Adrenal gland (tissue), 12 donors: ENCODE data around the gene IST1. TPM values are rescaled to one million over a fixed set of nuclear protein-coding genes. Genes with fewer than 3 reads are reported as not detected.

ENCODE experiments used
- DNase-seq, 7 donors: peaks; one replicate each; pipeline ENCODE4 v3.0.0-alpha.2; 2019 to 2020
- H3K27ac ChIP-seq, 5 donors: fragments of 200-600 bp; sonication (generic) in 4 of 5; 1 replicate in 3 of 5; 2 replicates in 2 of 5; pipeline versions ENCODE4 v1.5.1 to v1.8.0; 2016 to 2020; ENCODE audit warnings: mild to moderate bottlenecking in 1 of 5
- H3K27me3 ChIP-seq: fragments of 200-600 bp; 2 replicates; pipeline ENCODE4 v1.8.0; 2021
- H3K36me3 ChIP-seq, 2 donors: fragments of 200-600 bp; replicated peaks in 1 of 2; 1 replicate in 1 of 2; 2 replicates in 1 of 2; pipeline versions ENCODE4 v1.5.1 to v1.8.0; 2018 to 2022
- H3K4me1 ChIP-seq, 2 donors: fragments of 200-600 bp; replicated peaks in 1 of 2; 1 replicate in 1 of 2; 2 replicates in 1 of 2; pipeline versions ENCODE4 v1.5.1 to v1.8.0; 2018 to 2021
- H3K4me3 ChIP-seq, 4 donors: fragments of 200-600 bp; sonication (generic) in 3 of 4; one replicate each; pipeline ENCODE4 v1.5.1; 2016 to 2018
- H3K9me3 ChIP-seq, 3 donors: fragments of 200-600 bp; sonication (generic) in 1 of 3; replicated peaks in 1 of 3; 1 replicate in 2 of 3; 2 replicates in 1 of 3; pipeline versions ENCODE4 v1.5.1 to v1.8.0; 2016 to 2021
- POLR2A ChIP-seq, 2 donors: fragments of 450-650 bp; IDR thresholded peaks; one replicate each; pipeline ENCODE4 v1.6.1; 2017; ENCODE audit warnings: antibody characterized with exemption in 2 of 2, mild to moderate bottlenecking in 2 of 2, moderate library complexity in 1 of 2
- WGBS, 4 donors: extraction: QIAGEN DNeasy Blood & Tissue Kit in 2 of 4; methylation state at CpG; one replicate each; pipeline versions ENCODE4 v1.1.5 to v1.1.7; 2013 to 2017; 5-methylcytosine and 5-hydroxymethylcytosine counted together
- intact Hi-C, 2 donors: fragments of 100-400 bp; cut with DNase I; formaldehyde crosslinking; loops; one replicate each; pipeline versions ENCODE4 v1.14.1 to v1.15.0; 2022 to 2023
- polyA plus RNA-seq, 3 donors: library from polyadenylated mRNA; stranded (reverse); fragments of 200-250 nt in 2 of 3; fragments of 350-450 nt in 1 of 3; fragmentation: Illumina TruSeq in 1 of 3; extraction: RNeasy Lipid Tissue Mini Kit (QIAGEN cat#74804) in 1 of 3; gene quantifications; one replicate each; pipeline ENCODE4 v1.2.3, GENCODE V29; 2013 to 2014
- total RNA-seq, 9 donors: library from RNA; depleted of rRNA in 4 of 9; stranded (reverse); fragments of >200 nt in 4 of 9; fragments of 120-200 nt in 1 of 9; fragmentation: NEBNext Ultra II Directional in 1 of 9; extraction: Animal tissue kit (Norgen Biotek cat#: 25700) in 1 of 9; gene quantifications; one replicate each; pipeline versions ENCODE4 v1.1.0 to v1.2.4, GENCODE V29; 2013 to 2023
- TF ChIP-seq, protein P1 (sequence below), 6 experiments: fragments of 450-650 bp in 4 of 6; fragments of 200-600 bp in 2 of 6; sonication (generic) in 1 of 6; IDR thresholded peaks; 1 replicate in 5 of 6; 2 replicates in 1 of 6; pipeline versions ENCODE4 v1.5.1 to v1.8.0; 2016 to 2021; ENCODE audit warnings: antibody characterized with exemption in 6 of 6, mild to moderate bottlenecking in 2 of 6, moderate library complexity in 1 of 6
- donor health status: healthy with polysubstance abuse.
- donor health status: Bipolar disorder and iron deficiency.
- donor health status: DM: yes; HTN: yes; CAD: no.
- donor health status: DM: no; HTN: no; CAD: no.
- donor health status: DM: no; HTN: no; CAD: no.
- donor health status: DM: yes; HTN: yes; CAD: no.

The IST1 gene
- total and polyA plus RNA-seq, 12 donors, result 125 to 213 (median 191) TPM

DNA sequence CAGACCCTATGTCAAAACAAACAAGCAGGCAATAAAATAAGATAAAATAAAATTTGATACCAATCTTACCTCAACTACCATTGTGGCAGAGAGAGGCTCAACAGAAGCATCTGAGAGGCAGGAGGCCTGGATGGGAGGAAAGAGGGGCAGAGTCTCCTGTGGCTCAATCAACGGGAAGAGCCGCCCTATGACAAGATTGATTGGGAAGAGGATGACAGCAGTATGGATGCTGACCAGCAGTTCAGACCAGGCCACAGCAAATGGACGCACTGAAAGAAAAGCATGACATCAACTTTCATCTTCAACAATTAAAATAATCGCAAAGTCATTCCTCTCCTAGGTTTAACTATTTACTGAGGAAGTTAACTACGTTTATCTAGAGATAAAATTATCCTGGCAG lies 57.5 kb downstream of the IST1 start:
- H3K27ac ChIP-seq, result no peak overlapping the region
- no peaks in the 10 kb centered on the region for H3K27me3 ChIP-seq
- intact Hi-C loops, result no loop called here
- DNase-seq, result no peak
- TF ChIP-seq, protein P1, sequence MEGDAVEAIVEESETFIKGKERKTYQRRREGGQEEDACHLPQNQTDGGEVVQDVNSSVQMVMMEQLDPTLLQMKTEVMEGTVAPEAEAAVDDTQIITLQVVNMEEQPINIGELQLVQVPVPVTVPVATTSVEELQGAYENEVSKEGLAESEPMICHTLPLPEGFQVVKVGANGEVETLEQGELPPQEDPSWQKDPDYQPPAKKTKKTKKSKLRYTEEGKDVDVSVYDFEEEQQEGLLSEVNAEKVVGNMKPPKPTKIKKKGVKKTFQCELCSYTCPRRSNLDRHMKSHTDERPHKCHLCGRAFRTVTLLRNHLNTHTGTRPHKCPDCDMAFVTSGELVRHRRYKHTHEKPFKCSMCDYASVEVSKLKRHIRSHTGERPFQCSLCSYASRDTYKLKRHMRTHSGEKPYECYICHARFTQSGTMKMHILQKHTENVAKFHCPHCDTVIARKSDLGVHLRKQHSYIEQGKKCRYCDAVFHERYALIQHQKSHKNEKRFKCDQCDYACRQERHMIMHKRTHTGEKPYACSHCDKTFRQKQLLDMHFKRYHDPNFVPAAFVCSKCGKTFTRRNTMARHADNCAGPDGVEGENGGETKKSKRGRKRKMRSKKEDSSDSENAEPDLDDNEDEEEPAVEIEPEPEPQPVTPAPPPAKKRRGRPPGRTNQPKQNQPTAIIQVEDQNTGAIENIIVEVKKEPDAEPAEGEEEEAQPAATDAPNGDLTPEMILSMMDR (IDR thresholded peaks at IDR 0.05), result no peak
- no peak for TF ChIP-seq POLR2A (IDR thresholded peaks at IDR 0.05)
- H3K9me3 ChIP-seq, result no peaks in the 10 kb centered on the region
- H3K36me3 ChIP-seq, result no peaks in the 10 kb centered on the region
- 63 to 66% (median 64%) methylated on average over 5 of the region's 5 CpGs for WGBS, 4 donors
- H3K4me3 ChIP-seq, result no peak overlapping the region
- H3K4me1 ChIP-seq, result no peaks in the 10 kb centered on the region

DNA sequence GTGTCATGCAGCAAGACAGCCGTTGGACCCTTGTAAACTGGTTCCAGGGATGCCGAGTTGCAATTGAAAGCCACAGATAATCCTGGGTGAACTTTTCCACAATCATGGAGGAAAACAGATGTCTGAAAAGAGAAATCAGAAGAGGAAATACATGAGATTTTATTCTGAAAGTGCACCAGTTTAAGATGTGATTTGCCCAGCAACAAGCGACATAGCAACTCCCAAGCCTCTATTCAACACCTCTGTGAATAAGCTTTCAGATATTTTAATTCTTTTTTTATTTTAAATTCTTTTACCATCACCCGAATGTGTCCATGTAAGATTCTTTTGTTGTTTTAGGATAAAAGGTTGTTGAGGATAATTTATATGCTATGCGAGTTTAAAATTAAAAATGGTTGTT lies 58.8 kb downstream of the IST1 start:
- H3K27ac ChIP-seq, result no peak overlapping the region
- intact Hi-C loops, result no loop called here
- no peak for TF ChIP-seq POLR2A (IDR thresholded peaks at IDR 0.05)
- TF ChIP-seq, protein P1 (IDR thresholded peaks at IDR 0.05), result no peak
- DNase-seq, result no peak
- no peak overlapping the region for H3K4me3 ChIP-seq
- no peaks in the 10 kb centered on the region for H3K4me1 ChIP-seq
- WGBS, 4 donors, result 71 to 83% (median 77%) methylated on average over 5 of the region's 5 CpGs
- no peaks in the 10 kb centered on the region for H3K36me3 ChIP-seq
- H3K9me3 ChIP-seq, result no peaks in the 10 kb centered on the region
- no peaks in the 10 kb centered on the region for H3K27me3 ChIP-seq

DNA sequence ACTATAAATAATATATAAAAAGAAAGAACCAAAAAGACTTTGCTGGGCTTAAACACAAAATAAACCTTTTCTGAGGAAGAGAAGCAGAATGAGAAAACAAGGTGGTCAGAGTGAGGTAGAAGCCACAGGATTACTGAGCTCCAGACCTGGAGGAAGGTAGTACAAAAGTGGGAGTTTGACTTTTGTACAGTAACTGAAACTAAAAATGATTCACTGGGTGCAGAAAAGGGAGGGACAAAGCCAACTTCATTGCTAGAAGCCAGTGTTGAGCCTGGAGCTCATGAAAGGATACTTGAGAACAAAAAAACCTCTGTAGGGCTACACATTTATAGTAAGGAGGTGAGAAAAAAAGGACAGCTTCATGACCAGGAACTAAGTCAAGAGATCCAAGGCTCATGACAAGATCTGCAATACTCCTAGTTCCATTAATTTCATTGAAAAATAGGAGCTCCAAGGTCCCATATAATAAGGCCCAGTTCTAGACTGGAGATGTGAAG lies 59.4 kb downstream of the IST1 start:
- H3K9me3 ChIP-seq, result no peaks in the 10 kb centered on the region
- H3K27ac ChIP-seq, result no peak overlapping the region
- no peak for TF ChIP-seq POLR2A (IDR thresholded peaks at IDR 0.05)
- TF ChIP-seq, protein P1 (IDR thresholded peaks at IDR 0.05), result no peak
- no peaks in the 10 kb centered on the region for H3K27me3 ChIP-seq
- intact Hi-C loops, result no loop called here
- no peaks in the 10 kb centered on the region for H3K4me1 ChIP-seq
- DNase-seq, result no peak
- no peak overlapping the region for H3K4me3 ChIP-seq
- H3K36me3 ChIP-seq, result no peaks in the 10 kb centered on the region

DNA sequence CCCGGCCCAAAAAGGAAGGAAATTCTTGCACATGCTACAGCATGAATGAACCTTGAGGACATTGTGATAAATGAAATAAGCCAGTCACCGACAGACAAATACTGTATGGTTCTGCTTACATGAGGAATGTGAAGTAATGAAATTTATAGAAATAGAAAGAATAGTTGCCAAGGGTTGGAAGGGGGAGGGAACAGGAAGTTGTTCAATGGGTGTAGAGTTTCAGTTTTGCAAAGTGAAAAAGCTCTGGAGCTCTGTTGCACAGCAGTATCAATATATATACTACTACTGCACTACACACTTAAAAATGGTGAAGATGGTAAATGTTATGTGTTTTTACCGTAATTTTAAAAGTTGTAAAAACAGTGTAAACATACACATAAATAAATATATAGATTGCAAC lies 61.2 kb downstream of the IST1 start:
- intact Hi-C loops, result no loop called here
- no peak for DNase-seq
- Histone ChIP-seq H3K4me1 (no peaks in the 10 kb centered on the region), H3K36me3 (no peaks in the 10 kb centered on the region), H3K27ac (no peak overlapping the region), H3K4me3 (no peak overlapping the region), H3K27me3 (no peaks in the 10 kb centered on the region), H3K9me3 (no peaks in the 10 kb centered on the region)
- 59 to 77% (median 70%) methylated on average over 3 of the region's 3 CpGs for whole genome bisulfite sequencing, 4 donors
- no peak for TF ChIP-seq POLR2A (IDR thresholded peaks at IDR 0.05)
- TF ChIP-seq, protein P1 (IDR thresholded peaks at IDR 0.05), result no peak
